Measurements from ENCODE around the gene DTX1. TPM values are rescaled to one million over a fixed set of nuclear protein-coding genes. Genes with fewer than 3 reads are reported as not detected.

The DTX1 gene
- total RNA-seq, 3 donors from 2014 or later: 5.0 to 7.7 (median 5.2) TPM

DNA sequence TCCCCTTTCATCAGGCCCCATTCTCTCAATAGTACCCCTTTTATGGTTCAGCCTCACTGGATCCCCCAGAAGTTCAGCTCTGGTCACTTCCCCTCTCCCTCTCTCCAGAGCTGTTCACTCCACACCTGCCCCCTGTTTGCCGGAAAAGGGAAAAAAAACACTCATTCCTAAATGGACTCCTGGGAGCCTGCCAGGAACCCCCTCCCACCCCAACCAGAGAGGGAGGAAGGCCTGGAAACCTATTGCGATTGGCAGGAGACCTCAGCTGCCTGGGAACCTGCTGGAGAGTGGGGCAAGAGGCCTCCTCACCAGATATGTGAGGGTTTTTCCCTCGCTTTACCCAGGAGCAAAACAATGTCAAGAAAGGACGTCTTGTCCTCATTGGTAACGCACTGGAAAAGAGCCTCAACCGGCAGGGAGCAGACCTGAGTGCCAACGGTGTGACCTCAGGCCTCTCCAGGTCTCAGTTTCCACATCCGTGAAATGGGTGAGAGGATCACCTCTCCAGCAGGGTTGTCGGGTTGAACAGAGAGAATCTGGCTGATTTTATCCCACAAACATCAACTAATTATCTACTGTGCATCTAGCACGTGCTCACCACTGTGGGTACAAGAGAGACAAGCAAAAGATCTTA, 4.6 kb downstream of the DTX1 start:
- H3K9me3 Mint-ChIP-seq: no peaks in the 10 kb centered on the region
- no peak overlapping the region for H3K4me3 Mint-ChIP-seq
- no peaks in the 10 kb centered on the region for H3K36me3 Mint-ChIP-seq (ENCODE audit: insufficient read depth)
- ATAC-seq (no peak), DNase-seq (no peak)
- no peaks in the 10 kb centered on the region for H3K27me3 Mint-ChIP-seq (ENCODE audit: low read depth)
- peaks cover 38% of the 10 kb centered on the region for H3K4me1 Mint-ChIP-seq (ENCODE audit: low read depth)

DNA sequence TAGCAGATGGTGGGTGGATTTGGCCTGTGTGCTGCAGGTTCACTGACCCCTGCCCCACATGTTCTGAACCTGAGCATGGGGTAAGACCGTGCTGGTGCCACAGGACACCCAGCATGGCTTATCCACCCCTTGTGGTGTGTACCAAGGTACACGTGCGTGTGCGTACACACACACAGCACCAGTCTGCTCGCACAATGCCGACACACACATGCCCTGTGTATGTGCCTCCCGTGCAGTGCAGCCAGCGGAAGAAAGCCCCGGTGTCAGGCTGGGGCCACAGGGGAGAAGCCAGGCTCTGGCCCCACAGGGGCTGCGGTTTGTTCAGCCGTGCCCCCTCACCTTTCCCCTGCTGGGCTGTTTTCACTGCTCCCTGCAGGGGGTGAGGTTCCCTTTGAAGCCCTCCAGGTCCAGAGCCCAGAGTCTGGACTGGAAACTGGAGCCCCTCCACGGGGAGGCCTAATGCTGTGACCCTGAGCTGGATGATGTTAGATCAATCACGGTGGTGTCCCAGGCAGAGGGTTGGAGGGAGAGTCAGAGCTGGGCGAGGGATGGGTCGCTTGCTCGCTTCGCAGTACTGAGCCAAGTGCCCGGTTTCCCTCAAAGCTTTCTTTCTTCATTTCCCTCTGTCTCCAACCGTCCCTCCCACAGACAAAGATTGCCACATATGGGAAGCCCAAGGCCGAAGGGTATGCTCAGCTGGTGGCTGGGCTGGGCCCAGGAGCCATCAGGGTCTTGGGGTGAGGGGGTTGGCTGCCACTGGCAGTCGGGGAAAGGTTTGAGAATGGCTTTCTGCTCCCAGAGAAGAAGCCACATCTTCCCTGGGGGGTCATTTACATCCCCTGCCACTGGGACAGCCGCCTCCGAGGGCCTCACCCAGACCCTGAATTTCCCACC, 6.2 kb downstream of the DTX1 start:
- Mint-ChIP-seq H3K27me3 (ENCODE audit: low read depth) (no peaks in the 10 kb centered on the region), H3K4me3 (no peak overlapping the region), H3K4me1 (ENCODE audit: low read depth) (peaks cover 46% of the 10 kb centered on the region), H3K9me3 (no peaks in the 10 kb centered on the region), H3K36me3 (ENCODE audit: insufficient read depth) (no peaks in the 10 kb centered on the region)
- DNase-seq: no peak
- ATAC-seq: no peak

DNA sequence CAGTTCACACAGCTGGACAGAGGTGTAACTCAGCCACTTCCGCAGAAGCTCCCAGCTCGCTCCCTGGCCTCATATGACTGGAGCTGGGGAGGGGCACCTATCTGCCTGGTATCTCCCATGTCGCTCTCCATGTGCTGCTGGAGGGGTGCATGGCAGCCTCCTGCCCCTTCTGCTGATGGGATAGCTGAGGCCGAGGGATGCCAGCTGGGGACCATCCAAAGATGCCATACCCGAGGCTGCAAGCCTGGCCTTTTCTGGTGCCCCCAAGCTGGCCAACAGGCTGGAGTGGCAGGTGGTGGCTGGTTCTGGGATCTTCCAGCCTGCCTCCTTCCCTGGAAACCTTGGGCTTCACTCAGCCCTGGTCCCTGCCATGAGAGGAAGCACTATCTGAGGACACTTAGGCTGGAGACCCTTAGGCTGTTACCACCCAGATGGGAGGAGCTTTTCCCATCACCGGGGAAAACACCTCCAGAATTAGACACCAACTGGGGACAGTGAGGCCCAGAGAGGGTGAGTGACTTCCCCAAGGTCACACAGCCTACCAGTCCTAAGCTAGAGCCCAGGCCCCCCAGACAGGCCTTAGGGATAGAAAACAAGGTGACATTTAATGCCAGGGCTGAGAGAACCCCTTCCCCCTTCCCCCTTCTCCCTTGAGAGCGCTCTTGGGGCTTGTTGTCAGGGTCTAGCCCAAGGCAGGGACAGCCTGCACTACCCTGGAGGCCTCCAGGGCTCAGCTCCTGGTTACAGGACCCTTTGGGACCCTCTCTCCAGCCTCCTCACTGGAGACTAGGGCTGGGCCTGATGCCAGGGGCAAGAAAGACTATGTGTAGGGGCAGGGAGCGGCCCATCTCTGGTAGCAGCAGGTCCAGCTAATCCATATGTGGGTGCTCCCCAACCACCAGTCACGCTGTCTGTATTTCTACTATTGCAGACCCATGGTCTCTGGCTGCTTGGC, 7.1 kb downstream of the DTX1 start:
- Mint-ChIP-seq H3K27me3 (ENCODE audit: low read depth) (no peaks in the 10 kb centered on the region), H3K4me1 (ENCODE audit: low read depth) (peaks cover 48% of the 10 kb centered on the region), H3K9me3 (no peaks in the 10 kb centered on the region), H3K36me3 (ENCODE audit: insufficient read depth) (no peaks in the 10 kb centered on the region), H3K4me3 (no peak overlapping the region)
- DNase-seq (no peak), ATAC-seq (no peak)

DNA sequence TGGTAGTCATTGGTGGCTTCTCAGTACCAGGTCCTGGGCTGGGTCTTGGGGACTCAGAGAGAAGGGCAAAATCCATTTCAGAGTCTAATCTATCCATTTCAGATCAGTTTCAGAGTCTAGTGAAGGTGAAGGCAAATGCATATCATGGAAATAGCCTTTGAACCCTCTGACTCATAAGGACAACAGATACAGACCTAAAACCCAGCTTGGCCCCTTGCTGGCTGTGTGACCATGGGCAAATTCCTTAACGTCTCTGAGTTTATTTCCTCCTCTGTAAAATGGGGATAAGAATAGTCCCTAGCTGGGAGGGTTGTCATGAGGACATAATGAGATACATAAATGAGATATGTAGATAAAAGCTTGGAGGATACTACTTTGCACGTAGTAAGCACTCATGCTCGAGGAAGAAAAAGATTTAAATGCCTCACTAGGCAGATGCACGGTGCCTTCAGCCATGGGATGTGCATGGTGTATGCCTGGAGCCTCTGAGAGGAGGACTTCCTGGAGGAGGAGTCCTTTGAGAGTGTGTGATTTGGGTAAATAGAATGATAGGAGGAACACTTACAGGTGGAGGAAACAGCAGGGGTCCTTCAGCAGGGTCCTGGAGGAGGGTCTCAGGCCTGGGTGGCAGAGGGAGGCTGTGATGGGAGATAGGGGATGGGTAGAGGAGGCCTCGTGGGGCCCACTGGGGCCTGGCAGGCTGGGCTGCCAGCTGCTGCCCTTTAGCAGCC, 8.0 kb downstream of the DTX1 start:
- Mint-ChIP-seq H3K4me3 (no peak overlapping the region), H3K27me3 (ENCODE audit: low read depth) (no peaks in the 10 kb centered on the region), H3K4me1 (ENCODE audit: low read depth) (peaks cover 53% of the 10 kb centered on the region), H3K36me3 (ENCODE audit: insufficient read depth) (no peaks in the 10 kb centered on the region), H3K9me3 (no peaks in the 10 kb centered on the region)
- ATAC-seq: no peak
- DNase-seq: no peak

DNA sequence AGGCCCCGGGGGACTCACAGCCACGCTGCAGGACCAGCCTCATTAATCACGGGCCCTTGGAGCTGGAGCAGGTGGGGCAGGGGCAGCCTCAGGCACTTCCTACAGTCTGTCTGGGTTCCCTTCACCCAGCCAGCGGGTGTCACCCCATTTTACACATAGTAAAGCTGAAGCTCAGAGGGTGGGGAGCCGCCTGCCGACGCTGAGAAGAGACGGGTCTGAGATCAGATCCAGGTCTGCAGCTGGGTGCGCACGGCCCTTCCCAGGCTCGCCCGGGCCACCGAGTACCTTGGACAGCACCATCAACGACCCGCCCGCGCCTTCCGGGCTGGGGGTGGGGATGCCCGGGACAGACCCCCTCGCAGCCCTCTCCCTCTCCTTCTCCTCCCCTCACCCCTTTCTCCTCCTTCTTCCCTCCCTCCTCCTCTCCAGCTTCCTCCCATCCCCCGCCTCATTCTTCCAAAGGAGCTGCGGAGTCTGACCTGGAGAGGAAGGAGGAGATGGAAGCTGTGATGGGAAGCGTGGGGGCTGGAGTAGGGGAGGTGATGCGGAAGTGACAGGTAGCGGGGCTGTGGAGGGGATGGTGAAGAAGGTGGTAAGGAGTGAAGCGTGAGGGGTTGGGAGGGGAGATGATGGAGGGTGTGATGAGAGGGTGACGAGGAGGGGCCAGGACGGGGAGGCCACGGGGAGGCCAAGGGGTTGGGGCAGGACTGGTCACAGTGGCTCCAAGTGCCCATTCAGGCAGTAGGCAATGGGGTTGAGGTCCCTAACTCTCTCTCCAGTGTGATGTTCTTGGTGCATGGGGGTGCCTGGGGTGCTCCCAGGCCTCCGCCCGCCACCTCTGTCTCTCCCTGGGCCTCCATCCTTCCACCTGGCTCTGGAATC, 8.8 kb downstream of the DTX1 start:
- Mint-ChIP-seq H3K36me3 (ENCODE audit: insufficient read depth) (no peaks in the 10 kb centered on the region), H3K9me3 (no peaks in the 10 kb centered on the region), H3K27me3 (ENCODE audit: low read depth) (no peaks in the 10 kb centered on the region), H3K4me3 (no peak overlapping the region), H3K4me1 (ENCODE audit: low read depth) (peaks cover 61% of the 10 kb centered on the region)
- ATAC-seq (no peak), DNase-seq (no peak)

DNA sequence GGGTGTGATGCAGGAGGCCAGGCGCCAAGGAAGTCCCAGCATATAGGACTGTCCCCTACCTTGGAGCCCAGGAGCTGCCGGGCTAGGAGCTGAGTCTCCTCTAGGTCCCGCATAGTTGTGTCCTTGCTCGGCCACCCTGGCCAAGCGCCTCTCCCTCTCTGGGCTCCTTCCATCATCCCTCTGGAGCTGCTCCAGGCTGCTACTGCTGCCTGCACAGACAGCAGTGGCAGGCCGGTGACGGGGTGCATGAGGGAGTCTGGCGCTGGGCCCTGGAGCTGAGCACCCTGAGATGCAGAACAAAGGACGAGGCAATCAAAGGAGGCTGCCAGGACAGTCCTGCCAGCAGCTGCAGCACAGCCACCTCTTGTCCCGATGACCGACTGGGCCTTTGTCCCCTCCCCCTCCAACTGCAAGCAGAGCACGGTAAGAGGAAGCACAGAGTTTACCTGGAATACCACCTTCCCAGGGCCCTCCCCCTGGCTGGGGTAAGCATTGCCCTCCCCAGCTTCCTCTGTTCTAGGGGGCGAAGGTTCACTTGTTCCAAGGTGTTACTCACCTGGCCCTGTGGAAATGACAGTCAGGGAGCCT, 10.4 kb downstream of the DTX1 start:
- DNase-seq (no peak), ATAC-seq (no peak)
- H3K27me3 Mint-ChIP-seq (ENCODE audit: low read depth): no peaks in the 10 kb centered on the region
- no peaks in the 10 kb centered on the region for H3K36me3 Mint-ChIP-seq (ENCODE audit: insufficient read depth)
- H3K4me1 Mint-ChIP-seq (ENCODE audit: low read depth): peaks cover 59% of the 10 kb centered on the region
- no peak overlapping the region for H3K4me3 Mint-ChIP-seq
- no peaks in the 10 kb centered on the region for H3K9me3 Mint-ChIP-seq

DNA sequence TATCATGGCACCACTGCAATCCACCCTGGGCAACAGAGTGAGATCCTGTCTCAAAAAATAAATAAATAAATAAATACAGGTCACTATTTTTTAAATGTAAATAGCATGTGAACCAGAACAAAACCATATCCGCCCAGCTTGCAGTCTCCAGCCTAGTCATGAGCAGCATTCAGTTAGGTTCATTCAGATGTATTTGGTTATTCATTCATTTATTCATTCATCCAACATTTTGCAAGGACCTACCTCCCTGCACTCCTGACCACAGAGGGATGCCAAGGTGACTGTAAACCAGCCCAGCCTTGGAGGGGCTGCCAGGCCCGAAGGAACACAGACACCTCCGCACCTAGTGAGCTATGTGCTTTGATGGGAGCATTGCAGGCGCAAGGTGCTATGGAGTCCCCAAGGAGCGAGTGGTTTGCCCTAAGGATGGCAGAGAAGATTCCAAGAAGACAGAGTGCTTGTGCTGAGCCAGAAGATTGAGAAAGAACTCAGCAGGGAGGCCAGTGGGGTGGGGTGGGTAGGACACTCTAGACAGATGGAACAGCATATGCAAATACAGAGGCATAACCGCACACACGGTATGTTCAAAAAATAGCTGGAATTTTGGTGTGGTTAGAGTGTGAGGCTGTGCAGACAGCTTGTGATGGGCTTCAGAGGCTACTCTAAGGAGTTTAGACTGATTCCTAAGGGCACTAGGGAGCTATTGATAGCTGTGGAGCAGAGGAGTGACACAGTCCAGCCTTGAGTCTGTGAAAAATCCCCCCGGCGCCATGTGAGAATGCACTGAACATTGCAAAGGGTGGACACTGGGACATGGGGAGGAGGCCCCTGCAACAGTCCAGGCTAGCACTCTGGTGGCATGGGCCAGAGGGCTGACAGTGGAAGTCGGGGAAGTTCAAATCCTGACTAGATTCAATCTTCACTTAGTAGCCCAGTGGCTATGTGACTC, 11.7 kb downstream of the DTX1 start:
- Mint-ChIP-seq H3K27me3 (ENCODE audit: low read depth) (no peaks in the 10 kb centered on the region), H3K36me3 (ENCODE audit: insufficient read depth) (no peaks in the 10 kb centered on the region), H3K4me3 (no peak overlapping the region), H3K9me3 (no peaks in the 10 kb centered on the region), H3K4me1 (ENCODE audit: low read depth) (peaks cover 62% of the 10 kb centered on the region)
- DNase-seq (no peak), ATAC-seq (no peak)

DNA sequence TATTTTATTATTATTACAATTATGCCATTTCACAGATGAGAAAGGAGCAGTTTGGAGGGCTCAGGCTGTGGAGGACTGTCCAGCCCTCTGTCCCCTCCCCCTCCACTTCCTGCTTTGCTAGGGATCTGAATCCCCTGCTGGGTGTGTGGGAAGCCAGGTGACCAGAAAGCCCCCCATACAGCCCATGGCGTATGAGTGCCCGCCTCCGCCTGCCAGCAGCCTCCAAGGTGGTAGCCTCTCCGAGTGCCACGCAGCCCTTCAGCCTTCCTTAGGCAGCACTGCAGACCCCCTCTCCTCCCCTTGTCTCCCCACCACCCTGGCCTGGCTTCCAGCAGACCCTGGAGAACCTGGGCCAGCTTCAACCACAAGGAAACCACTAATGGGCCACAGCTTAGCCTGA, 12.6 kb downstream of the DTX1 start:
- no peak overlapping the region for H3K4me3 Mint-ChIP-seq
- H3K27me3 Mint-ChIP-seq (ENCODE audit: low read depth): no peaks in the 10 kb centered on the region
- DNase-seq (no peak), ATAC-seq (no peak)
- H3K9me3 Mint-ChIP-seq: no peaks in the 10 kb centered on the region
- H3K36me3 Mint-ChIP-seq (ENCODE audit: insufficient read depth): no peaks in the 10 kb centered on the region
- H3K4me1 Mint-ChIP-seq (ENCODE audit: low read depth): peaks cover 64% of the 10 kb centered on the region

DNA sequence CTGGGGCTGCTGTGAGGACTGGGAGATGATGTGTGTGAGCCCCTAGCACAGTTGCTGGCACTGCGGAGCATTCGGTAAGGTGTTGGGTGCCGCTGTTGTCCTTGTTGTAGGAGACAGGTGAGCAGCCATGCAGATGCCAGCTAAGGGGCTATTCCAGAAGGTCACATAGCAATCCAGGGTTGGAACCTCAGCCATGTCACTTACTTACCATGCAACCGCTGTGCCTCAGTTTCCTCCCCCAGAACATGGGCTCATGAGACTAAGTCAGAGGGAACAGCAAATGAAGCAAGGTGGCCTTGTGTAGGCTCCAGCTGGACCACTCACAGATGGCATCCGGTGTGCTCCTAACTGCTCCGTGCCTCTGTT, 13.2 kb downstream of the DTX1 start:
- Mint-ChIP-seq H3K4me1 (ENCODE audit: low read depth) (peaks cover 64% of the 10 kb centered on the region), H3K27me3 (ENCODE audit: low read depth) (no peaks in the 10 kb centered on the region), H3K9me3 (no peaks in the 10 kb centered on the region), H3K4me3 (no peak overlapping the region), H3K36me3 (ENCODE audit: insufficient read depth) (no peaks in the 10 kb centered on the region)
- ATAC-seq (no peak), DNase-seq (no peak)

DNA sequence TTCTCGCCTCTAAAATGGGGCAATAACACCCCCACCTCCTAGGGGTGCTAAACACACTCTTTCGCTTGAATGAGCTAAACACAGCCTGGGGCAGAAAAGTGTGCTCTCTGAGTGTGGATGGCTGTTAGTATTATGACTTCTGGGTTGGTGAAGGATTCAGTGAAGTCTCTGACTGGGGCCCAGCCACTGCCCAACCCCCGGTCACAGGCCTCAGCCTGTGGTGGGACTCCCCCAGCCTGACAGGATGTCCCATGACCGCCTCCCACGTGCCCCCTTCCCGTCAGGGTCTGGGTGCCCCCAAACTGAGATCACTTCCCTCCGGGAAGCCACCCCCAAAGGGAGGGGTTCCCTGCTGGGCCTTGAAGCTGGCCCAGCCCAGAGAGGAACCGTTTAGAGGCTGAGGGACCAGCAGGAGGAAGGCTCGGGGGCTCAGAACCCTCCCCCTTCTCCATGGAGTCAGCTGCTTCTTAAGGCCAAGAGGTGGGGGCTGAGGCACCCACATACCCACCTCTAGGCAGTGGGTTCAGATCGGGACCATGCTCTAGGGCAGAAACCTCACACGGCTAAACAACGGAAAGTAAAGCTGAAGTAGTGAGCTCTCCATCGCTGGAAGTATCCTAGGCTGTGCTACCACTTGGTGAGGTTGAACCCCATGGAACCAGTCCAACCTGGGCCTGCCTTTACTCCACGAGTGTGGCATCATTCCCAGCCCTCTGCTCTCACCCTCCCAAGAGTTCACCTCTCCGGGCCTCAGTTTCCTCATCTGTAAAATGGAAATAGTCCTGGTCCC, 13.8 kb downstream of the DTX1 start:
- Mint-ChIP-seq H3K9me3 (no peaks in the 10 kb centered on the region), H3K4me1 (ENCODE audit: low read depth) (peaks cover 68% of the 10 kb centered on the region)
- no peak for DNase-seq

DNA sequence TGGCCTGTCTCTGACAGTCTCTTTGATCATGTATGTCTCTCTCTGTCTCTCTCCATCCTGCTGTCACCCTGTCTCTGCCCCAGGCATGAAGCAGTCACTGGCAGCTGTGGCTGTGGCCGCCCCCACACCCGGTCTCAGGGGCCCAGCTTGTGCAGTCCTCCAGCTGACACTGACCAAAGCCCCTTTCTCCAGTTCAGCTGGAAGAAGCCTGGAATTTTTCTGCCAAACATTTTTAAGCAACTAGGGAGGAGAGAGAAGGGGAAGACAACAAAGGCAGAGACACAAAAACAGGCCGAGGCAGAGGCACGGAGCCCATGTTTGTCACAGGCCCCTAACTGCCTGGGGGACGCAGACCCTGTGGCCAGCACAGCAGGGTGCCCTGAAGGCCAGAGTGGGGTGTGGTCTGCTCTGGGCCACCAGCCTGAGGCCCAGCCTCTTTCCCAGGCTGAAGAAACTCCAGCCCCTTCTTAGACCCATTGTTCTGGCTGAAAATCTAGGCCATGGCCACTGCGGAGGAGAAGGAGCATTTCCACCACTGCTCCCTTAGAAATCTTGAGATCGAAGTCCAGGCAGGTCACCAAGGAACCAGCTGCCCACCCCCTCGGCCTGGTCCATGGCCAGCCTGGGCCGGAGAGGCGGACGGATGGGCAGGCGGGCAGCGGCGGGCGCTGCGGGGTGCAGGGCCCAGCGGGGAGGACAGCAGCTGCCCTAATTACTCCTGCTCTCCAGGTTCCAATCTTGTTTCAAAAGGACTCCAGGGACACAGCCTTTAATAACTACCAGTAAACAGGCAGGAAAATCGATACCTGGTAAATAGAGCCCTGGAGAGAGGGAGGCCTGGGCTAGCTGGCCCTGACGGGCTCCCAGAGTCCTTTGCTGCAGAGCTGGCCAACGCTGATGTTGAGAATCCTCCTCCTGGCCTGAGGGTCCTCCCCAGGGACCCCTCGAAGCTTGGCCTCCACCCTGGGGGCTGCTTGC, 14.9 kb downstream of the DTX1 start:
- ATAC-seq (no peak), DNase-seq (no peak)
- no peak overlapping the region for H3K4me3 Mint-ChIP-seq
- peaks cover 73% of the 10 kb centered on the region for H3K4me1 Mint-ChIP-seq (ENCODE audit: low read depth)
- no peaks in the 10 kb centered on the region for H3K36me3 Mint-ChIP-seq (ENCODE audit: insufficient read depth)
- no peaks in the 10 kb centered on the region for H3K9me3 Mint-ChIP-seq
- H3K27me3 Mint-ChIP-seq (ENCODE audit: low read depth): no peaks in the 10 kb centered on the region

More for the DNA sequence above, 13.8 kb downstream of the DTX1 start:
- peak; percentile 52 to 64 for ATAC-seq
- H3K4me3 Mint-ChIP-seq: no peak overlapping the region
- H3K36me3 Mint-ChIP-seq (ENCODE audit: insufficient read depth): no peaks in the 10 kb centered on the region
- no peaks in the 10 kb centered on the region for H3K27me3 Mint-ChIP-seq (ENCODE audit: low read depth)

Data from activated T-cell treated with anti-CD3 and anti-CD28 coated beads, Interleukin-2, amount 50 U/mL, for 4 hours (primary cell).